AG04449 (cell line): ENCODE data around the gene PIP5K1C.

Experiments used
- CTCF ChIA-PET: fragments of 350-600 bp; formaldehyde crosslinking; extraction: SDS; loops from one replicate; lab custom pipeline; 2021; ENCODE audit warnings: antibody characterized with exemption; lab: Yijun Ruan, JAX
- POLR2A ChIA-PET: fragments of 400-600, 350-600 bp; formaldehyde crosslinking; extraction: SDS; loops from one replicate; lab custom pipeline; 2020; ENCODE audit warnings: antibody characterized with exemption, inconsistent platforms; lab: Yijun Ruan, JAX
- DNase-seq: peaks from one replicate; pipeline ENCODE4 v3.0.0-alpha.2; 2010; ENCODE audit warnings: low read depth, low spot score
- H3K4me3 ChIP-seq: 2 replicates; pipeline ENCODE4 v1.5.1; 2011; ENCODE audit warnings: low read depth, mild to moderate bottlenecking, control low read depth, low read length
- TF ChIP-seq, protein P1 (sequence below): IDR thresholded peaks from one replicate; pipeline ENCODE4 v1.5.1; 2011; ENCODE audit warnings: mild to moderate bottlenecking, moderate library complexity, low read length, control low read depth, inconsistent platforms; ENCODE audit not compliant: insufficient read depth; ENCODE audit errors: missing control alignments

The PIP5K1C gene

GRCh38 chr19:3723110-3723488 is 22.8 kb upstream of the PIP5K1C start:
- H3K4me3 ChIP-seq: no peak overlapping the region
- POLR2A ChIA-PET: no interaction called here
- TF ChIP-seq, protein P1, sequence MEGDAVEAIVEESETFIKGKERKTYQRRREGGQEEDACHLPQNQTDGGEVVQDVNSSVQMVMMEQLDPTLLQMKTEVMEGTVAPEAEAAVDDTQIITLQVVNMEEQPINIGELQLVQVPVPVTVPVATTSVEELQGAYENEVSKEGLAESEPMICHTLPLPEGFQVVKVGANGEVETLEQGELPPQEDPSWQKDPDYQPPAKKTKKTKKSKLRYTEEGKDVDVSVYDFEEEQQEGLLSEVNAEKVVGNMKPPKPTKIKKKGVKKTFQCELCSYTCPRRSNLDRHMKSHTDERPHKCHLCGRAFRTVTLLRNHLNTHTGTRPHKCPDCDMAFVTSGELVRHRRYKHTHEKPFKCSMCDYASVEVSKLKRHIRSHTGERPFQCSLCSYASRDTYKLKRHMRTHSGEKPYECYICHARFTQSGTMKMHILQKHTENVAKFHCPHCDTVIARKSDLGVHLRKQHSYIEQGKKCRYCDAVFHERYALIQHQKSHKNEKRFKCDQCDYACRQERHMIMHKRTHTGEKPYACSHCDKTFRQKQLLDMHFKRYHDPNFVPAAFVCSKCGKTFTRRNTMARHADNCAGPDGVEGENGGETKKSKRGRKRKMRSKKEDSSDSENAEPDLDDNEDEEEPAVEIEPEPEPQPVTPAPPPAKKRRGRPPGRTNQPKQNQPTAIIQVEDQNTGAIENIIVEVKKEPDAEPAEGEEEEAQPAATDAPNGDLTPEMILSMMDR: no peak
- DNase-seq: no peak
- CTCF ChIA-PET: no interaction called here

DNA sequence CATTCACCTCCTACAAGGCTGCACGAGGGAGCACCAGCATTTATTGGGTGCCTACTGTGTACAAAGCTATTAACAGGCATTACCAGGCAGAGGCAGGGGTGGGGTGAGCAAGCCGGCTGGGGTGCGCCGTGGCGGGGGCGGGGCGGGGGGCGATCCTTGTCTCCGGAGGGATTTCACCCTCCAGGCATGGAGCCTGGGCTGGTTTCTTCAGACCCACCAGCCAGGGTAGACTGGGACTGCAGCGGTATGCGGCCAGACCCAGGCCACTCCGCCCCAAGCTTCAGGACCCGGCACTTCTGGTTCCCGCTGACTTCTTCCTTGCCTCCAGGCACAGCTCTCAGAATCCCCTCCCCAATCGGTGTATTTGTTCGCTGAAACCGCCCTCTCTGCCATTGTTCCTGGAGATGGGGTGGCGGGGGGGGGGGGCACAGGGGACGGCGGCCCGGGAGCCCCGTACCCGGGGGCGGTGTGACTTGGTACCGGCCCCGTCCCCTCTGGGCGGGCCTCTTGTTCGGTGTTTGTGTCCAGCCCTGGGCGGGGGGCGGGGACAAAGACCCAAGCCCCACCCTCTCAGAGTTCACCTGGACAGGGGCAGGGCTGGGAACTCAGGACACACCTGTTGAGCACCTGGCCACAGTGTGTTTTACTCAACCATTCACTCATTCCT is 22.3 kb upstream of the PIP5K1C start:
- ChIA-PET CTCF (interaction anchor here (1.2 kb wide), 1 partner anchor 418 kb away, joined by 4 read pairs; no protein-coding TSS in a partner anchor), POLR2A (no interaction called here)
- TF ChIP-seq, protein P1: no peak
- no peak overlapping the region for H3K4me3 ChIP-seq
- DNase-seq: no peak

GRCh38 chr19:3721887-3722442 is 21.7 kb upstream of the PIP5K1C start:
- no peak overlapping the region for H3K4me3 ChIP-seq
- no peak for DNase-seq
- TF ChIP-seq, protein P1: no peak
- ChIA-PET POLR2A (no interaction called here), CTCF (interaction anchor here (1.2 to 7.3 kb wide), 2 partner anchors 15 to 417 kb away, joined by 4 to 63 read pairs; partner anchors contain the start of gene TJP3)

GRCh38 chr19:3721131-3721886 is 21.0 kb upstream of the PIP5K1C start:
- no peak for DNase-seq
- ChIA-PET POLR2A (no interaction called here), CTCF (interaction anchor here (1.2 to 7.3 kb wide), 3 partner anchors 14 to 417 kb away, joined by 4 to 63 read pairs (median 4); partner anchors contain the start of gene TJP3)
- TF ChIP-seq, protein P1: no peak
- H3K4me3 ChIP-seq: peak overlapping the region; percentile 15; the same call in 1 of the 2 replicates

DNA sequence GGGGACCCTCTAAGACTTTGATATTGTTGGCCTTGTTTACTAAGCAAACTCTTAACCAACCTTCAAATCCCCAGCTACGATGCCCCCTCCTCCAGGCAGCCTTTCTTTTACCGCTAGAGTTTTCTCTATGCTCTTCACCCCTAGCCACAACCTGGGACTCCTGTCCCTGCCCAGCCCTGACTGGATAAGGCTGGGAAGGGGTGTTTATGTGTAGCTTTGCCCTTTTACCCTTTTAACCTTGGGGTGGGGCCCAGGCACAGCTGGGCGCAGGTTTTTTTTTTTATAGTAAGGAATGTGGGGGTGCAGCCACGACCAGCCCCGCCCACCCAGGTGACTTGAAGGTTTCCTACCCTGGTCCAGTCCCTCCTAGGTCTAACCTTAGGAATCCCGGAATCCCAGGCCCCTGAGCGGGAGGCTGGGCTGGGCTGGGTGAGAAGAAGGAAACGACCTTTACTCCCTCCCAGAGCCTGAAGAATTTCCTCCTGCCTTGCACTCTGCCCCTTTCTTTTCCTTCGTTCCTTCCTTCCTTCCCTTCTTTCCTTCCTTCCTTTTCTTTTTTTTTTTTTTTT is 20.2 kb upstream of the PIP5K1C start:
- H3K4me3 ChIP-seq: no peak overlapping the region
- TF ChIP-seq, protein P1: no peak
- ChIA-PET CTCF (interaction anchor here (0.9 to 7.3 kb wide), 5 partner anchors 10 to 55 kb away, joined by 3 to 63 read pairs (median 6); partner anchors contain the start of gene TJP3), POLR2A (no interaction called here)
- no peak for DNase-seq
